KMS-11 (cell line): Measurements from ENCODE around the gene FN3KRP.
"Not testable (repeated sequence)": the region's sequence is repeated elsewhere in the genome, so short reads cannot be mapped to it uniquely, and the experiment has no call there.

ENCODE experiments used
- H2AFZ ChIP-seq: fragments of 200-600 bp; sonication (generic); 2 replicates; pipeline ENCODE4 v1.6.1; 2016; ENCODE audit warnings: antibody characterized with exemption, mixed run types, low read depth
- H3K27ac ChIP-seq: fragments of 200-600 bp; sonication (generic); 2 replicates; pipeline ENCODE4 v1.6.1; 2016; ENCODE audit warnings: mild to moderate bottlenecking, mixed run types
- H3K27me3 ChIP-seq: fragments of 200-600 bp; sonication (generic); 2 replicates; pipeline ENCODE4 v1.6.1; 2017; ENCODE audit warnings: mild to moderate bottlenecking, low read depth, mixed run types, moderate library complexity; ENCODE audit not compliant: insufficient read depth
- H3K36me3 ChIP-seq: fragments of 200-600 bp; sonication (generic); 2 replicates; pipeline ENCODE4 v1.6.1; 2017; ENCODE audit warnings: mild to moderate bottlenecking, mixed run types; ENCODE audit not compliant: insufficient read depth
- H3K4me1 ChIP-seq: fragments of 200-600 bp; sonication (generic); 2 replicates; pipeline ENCODE4 v1.6.1; 2016; ENCODE audit warnings: mild to moderate bottlenecking, low read depth, mixed run types; ENCODE audit not compliant: poor library complexity, severe bottlenecking
- H3K4me2 ChIP-seq: fragments of 200-600 bp; sonication (generic); 2 replicates; pipeline ENCODE4 v1.7.0; 2016; ENCODE audit warnings: mild to moderate bottlenecking, mixed run types
- H3K4me3 ChIP-seq: fragments of 200-600 bp; sonication (generic); IDR thresholded peaks from 2 replicates; pipeline ENCODE4 v1.6.1; 2017; ENCODE audit warnings: low read depth, low read length, mixed read lengths; ENCODE audit not compliant: insufficient read depth
- H3K79me2 ChIP-seq: fragments of 200-600 bp; sonication (generic); 2 replicates; pipeline ENCODE4 v1.6.1; 2016; ENCODE audit warnings: low read depth, mixed run types; ENCODE audit not compliant: insufficient read depth
- H3K9ac ChIP-seq: fragments of 200-600 bp; sonication (generic); 2 replicates; pipeline ENCODE4 v1.6.1; 2016; ENCODE audit warnings: mild to moderate bottlenecking, mixed run types
- H4K20me1 ChIP-seq: fragments of 200-600 bp; sonication (generic); 2 replicates; pipeline ENCODE4 v1.6.1; 2016; ENCODE audit warnings: mild to moderate bottlenecking, mixed run types; ENCODE audit not compliant: insufficient read depth
- TF ChIP-seq, protein P1 (sequence below): fragments of 200-600 bp; sonication (generic); conservative IDR thresholded peaks from 2 replicates; pipeline ENCODE4 v1.6.1; 2017; ENCODE audit warnings: low read depth, mild to moderate bottlenecking, antibody characterized with exemption, low read length, moderate library complexity, mixed read lengths

The FN3KRP gene

DNA sequence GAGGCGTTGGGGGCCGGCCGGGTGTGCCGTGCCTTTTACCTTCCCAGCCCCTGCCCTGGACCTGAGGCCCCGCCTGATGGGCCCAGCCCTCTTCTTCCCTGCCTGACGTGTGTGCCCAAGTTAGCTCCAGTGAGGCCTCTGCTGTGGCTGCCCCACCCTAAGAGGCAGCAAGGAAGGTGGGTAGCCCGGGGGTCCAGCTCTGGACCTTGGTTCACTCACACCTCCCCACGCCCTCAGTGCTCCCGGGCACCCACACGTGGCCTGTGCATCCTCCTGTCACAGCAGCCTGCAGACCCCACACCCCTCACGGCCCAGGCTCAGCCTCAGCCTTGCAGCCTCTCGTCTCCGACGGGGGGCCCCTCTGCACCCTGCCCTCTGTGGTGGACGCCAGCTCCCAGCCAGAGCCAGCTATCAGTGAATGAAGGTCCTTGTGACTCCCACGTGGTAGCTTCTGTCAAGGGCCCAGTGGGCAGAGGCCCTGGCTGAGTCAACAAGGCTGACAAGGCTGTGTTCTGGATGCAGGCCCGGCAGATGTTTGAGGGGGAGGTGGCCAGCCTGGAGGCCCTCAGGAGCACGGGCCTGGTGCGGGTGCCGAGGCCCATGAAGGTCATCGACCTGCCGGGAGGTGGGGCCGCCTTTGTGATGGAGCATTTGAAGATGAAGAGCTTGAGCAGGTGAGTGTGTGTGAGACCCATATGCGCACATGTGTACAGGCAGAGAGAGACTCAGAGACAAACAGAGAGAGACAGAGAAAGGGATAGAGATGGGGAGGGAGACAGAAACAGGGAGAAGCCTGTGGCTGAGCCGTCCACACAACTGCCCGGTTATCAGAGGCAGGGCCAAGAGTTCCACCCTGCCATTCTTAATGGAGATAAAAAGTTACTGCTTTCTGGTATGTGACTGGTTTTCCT, 21.7 kb downstream of the FN3KRP start:
- Histone ChIP-seq H3K4me2 (no peak overlapping the region), H3K9ac (no peak overlapping the region), H3K27me3 (no peaks in the 10 kb centered on the region), H3K4me3 (no peak overlapping the region), H4K20me1 (no peaks in the 10 kb centered on the region), H3K4me1 (no peaks in the 10 kb centered on the region), H2AFZ (no peak overlapping the region), H3K36me3 (no peaks in the 10 kb centered on the region), H3K27ac (no peak overlapping the region), H3K79me2 (no peaks in the 10 kb centered on the region)
- TF ChIP-seq, protein P1, sequence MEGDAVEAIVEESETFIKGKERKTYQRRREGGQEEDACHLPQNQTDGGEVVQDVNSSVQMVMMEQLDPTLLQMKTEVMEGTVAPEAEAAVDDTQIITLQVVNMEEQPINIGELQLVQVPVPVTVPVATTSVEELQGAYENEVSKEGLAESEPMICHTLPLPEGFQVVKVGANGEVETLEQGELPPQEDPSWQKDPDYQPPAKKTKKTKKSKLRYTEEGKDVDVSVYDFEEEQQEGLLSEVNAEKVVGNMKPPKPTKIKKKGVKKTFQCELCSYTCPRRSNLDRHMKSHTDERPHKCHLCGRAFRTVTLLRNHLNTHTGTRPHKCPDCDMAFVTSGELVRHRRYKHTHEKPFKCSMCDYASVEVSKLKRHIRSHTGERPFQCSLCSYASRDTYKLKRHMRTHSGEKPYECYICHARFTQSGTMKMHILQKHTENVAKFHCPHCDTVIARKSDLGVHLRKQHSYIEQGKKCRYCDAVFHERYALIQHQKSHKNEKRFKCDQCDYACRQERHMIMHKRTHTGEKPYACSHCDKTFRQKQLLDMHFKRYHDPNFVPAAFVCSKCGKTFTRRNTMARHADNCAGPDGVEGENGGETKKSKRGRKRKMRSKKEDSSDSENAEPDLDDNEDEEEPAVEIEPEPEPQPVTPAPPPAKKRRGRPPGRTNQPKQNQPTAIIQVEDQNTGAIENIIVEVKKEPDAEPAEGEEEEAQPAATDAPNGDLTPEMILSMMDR = no peak

DNA sequence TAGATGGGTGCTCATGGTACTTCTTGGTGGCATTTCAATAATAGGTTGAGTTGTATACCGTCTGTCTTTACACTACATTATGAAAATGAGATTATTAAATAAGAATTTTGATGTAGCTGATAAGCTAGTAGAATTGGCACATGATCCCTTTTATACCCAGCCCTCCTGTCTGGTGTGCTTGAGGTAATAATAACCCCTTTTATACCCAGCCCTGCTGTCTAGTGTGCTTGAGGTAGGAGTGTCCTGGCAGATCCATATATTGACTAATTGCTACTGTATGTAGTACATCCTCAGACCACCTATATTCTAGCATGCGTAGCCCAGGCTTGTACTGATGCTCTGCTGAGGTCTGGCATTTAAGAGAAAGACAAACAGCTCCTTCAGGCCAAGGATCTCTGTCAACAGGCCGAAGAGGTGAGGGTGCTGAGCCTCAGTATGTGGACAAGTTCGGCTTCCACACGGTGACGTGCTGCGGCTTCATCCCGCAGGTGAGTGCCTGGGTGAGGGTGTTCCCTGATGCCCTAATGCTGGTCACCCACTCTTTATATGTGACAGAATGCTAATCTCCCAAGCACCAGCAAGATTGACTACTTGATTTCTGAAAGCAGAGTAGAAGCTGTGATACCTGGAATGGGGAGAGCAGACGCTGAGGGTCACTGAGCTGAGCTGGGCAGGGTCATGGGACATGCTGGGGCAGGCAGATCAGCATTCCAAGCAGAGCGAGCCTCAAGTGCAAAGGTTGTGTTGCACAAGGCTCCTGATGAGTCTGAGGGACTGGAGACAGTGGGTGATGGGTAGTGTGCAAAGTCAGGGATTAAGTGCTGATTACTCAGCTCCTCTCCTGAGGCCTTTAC, 24.6 kb downstream of the FN3KRP start:
- H3K27me3 ChIP-seq = no peaks in the 10 kb centered on the region
- H3K27ac ChIP-seq = no peak overlapping the region
- no peaks in the 10 kb centered on the region for H3K79me2 ChIP-seq
- TF ChIP-seq, protein P1 = no peak
- H3K4me3 ChIP-seq = no peak overlapping the region
- H4K20me1 ChIP-seq = no peaks in the 10 kb centered on the region
- no peak overlapping the region for H2AFZ ChIP-seq
- H3K4me2 ChIP-seq = no peak overlapping the region
- H3K9ac ChIP-seq = no peak overlapping the region
- H3K36me3 ChIP-seq = no peaks in the 10 kb centered on the region
- no peaks in the 10 kb centered on the region for H3K4me1 ChIP-seq

DNA sequence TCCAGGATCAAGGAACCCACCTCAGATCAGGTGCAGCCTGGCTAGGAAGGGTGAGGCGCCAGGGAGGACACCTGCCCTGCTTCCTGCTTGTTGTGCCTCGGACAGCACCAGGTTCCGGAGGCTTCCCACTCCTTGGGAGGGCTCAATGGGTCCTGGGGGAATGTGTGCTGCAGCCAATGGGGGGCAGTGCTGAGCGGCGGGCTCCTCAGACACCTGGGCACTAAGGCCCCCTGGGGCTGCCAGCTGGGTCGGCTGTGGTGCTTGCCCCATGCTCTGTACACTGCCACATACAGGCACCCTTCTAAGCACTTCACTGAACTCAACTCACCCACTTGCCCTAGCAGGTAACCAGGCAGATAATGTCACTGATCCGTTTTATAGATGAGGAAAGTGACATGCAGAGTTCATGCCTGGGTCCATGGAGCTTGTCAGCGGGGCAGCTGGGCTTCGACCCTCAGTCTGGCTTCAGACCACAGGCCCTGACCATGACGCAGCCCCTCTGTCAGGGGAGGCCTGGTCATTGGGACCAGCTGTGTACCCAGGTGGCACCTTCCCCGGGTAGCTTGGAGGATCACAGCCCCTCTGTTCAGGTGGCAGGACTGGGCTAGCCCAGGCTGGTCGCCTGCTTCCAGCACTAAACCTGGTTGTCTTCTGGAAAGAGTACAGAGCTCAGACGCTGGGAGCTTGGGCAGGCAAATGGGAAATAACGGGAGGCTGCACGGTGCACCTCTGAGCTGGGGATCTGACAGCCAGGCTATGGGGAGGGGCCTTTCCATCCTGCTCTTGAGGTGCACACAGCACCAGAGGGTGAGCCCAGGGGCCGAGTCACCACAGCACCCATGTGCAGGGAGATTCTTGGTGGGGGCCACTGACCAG, 27.1 kb downstream of the FN3KRP start:
- Histone ChIP-seq H3K27ac (no peak overlapping the region), H3K4me2 (no peak overlapping the region), H3K79me2 (no peaks in the 10 kb centered on the region), H3K36me3 (no peaks in the 10 kb centered on the region), H2AFZ (no peak overlapping the region), H3K4me1 (no peaks in the 10 kb centered on the region), H3K9ac (no peak overlapping the region), H3K27me3 (no peaks in the 10 kb centered on the region), H4K20me1 (no peaks in the 10 kb centered on the region), H3K4me3 (no peak overlapping the region)
- TF ChIP-seq, protein P1 = no peak

DNA sequence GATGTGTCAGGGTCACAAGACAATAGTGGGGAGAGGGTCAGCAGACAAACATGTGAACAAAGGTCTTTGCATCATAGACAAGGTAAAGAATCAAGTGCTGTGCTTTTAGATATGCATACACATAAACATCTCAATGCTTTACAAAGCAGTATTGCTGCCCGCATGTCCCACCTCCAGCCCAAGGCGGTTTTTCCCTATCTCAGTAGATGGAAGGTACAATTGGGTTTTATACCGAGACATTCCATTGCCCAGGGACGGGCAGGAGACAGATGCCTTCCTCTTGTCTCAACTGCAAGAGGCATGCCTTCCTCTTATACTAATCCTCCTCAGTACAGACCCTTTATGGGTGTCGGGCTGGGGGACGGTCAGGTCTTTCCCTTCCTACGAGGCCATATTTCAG, 28.2 kb downstream of the FN3KRP start:
- H3K36me3 ChIP-seq, H3K4me2 ChIP-seq, H3K27ac ChIP-seq, H2AFZ ChIP-seq, H3K27me3 ChIP-seq, H3K9ac ChIP-seq, H3K4me3 ChIP-seq, H3K4me1 ChIP-seq, H4K20me1 ChIP-seq, H3K79me2 ChIP-seq: not testable (repeated sequence)
